GM21381 (cell line): ENCODE results near the gene KCNIP1.

Source experiments
- ATAC-seq: cut with Tn5 transposase; IDR thresholded peaks from one replicate; pipeline ENCODE4 v1.9.1; 2021; ENCODE audit warnings: mild to moderate bottlenecking, moderate library complexity; ENCODE audit not compliant: unreplicated experiment

Gene KCNIP1

DNA sequence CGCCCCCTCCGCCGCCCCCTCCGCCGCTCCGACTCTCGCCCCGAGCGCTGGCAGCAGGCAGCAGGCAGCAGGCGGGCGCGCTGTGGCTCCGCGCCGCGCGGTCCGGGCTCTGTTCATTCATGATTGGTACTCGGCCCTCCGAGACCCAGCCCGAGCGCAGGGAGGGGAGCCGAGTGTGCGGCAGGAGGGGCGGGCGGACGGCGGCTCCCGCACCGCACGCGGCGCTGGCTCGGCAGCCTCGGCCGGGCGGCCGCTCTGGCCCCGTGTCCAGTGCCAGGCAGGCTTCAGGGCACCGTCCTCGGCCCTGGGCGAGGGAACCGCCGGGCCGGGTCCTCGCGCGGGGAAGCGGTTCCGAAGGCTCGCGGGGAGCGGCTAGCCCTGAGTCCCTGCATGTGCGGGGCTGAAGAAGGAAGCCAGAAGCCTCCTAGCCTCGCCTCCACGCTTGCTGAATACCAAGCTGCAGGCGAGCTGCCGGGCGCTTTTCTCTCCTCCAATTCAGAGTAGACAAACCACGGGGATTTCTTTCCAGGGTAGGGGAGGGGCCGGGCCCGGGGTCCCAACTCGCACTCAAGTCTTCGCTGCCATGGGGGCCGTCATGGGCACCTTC, at the start of gene KCNIP1:
Gene KCNIP1 (plus strand): TSS at position 31 of the 607 bp plus-strand sequence.
- ATAC-seq, result no peak

DNA sequence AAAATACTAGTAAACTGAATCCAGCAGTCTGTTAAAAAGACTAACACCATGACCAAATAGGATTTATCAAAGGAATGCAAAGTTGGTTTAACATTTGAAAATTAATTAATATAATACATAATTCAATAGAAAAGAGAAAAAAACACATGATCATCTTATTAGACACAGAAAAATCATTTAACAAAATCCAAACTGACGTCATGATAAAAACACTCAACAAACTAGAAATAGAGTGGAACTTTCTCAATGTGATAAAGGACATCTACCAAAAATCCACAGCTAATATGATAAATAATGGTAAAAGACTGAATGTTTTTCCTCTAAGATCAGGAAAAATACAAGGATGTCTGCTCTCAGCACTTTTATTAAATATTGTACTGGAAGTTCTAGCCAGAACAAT, 40.4 kb upstream of the KCNIP1 start:
- no peak for ATAC-seq

DNA sequence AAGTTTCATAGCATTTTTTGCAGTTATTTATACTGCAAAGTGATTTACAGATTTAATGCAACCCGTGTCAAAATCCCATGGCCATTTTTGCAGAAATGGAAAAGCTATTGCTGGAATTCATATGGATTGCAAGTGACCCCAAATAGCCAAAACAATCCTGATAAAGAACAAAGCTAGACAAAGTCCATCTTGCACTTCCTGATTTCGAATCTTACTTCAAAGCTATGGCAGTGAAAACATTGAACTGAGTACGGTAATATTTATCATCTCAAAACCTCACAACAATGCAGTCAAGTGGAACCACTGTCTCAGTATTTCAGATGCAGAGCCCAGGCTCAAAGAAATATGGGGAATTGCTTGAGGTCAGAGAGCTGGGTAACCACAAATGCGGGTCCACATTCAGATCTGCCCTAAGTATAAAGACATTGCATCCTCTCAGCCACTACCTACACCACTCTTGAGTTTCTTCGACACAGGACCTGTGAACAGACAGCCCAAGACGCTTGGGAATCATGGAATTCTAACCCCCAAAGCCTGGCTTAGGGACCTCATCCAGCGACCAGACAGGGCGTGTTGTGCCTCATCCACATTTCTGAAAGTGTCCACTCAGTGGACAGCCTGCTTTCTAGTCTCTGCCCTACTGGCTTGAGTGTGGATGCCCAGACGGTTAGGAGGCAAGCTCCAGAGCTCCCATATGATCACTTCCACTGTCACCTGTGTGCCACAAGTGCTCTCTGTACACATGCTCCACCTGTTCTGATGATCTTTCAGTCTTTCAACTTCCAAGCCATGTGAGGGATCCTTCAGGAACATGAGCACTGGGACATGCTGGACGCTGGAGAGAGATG, 39.3 kb upstream of the KCNIP1 start:
- no peak for ATAC-seq

DNA sequence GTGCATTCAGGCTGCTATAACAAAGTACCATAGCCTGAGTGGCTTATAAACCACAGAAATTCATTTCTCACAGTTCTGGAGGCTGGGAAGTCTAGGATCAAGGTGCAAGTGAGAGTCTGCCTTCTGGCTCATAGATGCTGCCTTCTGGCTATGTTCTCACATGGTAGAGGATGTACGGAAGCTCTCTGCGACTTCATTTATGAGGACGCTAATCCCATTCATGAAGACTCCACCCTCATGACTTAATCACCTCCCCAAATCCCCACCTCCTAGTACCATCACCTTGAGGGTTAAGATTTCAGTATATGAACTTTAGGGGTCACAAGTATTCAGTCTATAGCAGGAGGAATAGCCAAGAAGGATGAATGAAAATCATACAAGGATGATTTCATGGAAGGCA, 37.3 kb upstream of the KCNIP1 start:
- no peak for ATAC-seq

DNA sequence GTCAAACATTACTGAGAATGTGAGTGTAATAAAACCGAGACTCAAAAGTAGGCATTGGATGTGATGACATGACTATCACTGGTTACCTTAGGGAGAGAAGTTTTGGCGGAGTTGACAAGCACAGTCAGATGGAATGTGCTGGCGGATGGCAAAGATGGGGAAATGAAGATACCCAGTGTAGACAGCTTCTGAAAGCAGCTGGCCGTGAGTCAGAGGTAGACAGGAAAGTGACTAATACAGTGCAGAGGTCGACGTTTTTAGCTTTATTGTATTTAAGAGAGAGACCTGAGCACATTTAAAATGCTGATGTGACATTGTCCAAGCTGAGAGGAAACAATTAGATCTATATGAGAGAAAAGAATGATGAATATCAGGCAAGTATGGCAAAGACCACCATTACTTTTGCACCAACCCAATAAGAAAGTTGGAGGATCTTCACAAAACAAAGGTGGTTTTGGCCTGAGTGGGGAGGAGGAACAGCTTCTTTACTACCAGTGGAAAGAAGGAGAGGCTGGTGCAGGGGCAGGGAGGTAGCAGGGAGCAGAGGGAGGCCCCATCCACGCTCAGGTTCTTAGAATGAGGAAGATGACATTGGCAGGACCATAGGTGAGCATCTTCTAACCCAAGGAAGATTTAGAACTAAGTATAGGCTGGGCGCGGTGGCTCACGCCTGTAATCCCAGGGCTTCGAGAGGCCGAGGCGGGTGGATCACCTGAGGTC, 36.7 kb upstream of the KCNIP1 start:
- no peak for ATAC-seq

DNA sequence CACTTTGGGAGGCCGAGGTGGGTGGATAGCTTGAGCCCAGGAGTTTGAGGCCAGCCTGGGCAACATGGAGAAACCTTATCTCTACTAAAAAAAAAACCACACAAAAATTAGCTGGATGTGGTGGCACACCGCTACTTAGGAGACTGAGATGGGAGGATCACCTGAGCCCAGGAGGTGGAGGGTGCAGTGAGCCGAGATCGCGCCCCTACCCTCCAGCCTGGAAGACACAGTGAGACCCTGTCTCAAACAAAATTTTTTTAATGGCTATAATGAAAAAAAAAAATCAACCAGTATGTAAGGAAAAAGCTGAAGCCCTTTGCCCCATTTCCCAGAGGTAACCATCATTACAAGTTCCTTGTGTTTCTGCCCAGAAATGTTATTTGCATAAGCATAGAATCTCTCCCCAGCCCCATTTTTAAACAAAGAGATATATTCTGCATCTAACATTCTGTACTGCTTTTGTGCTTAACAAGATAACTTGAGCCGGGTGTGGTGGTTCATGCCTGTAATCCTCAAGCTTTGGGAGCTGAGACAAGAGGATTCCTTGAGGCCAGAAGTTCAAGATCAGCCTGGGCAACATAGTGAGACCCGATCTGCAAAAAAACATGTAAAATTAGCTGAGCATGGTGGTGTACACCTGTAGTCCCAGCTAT, 35.1 kb upstream of the KCNIP1 start:
- no peak for ATAC-seq

DNA sequence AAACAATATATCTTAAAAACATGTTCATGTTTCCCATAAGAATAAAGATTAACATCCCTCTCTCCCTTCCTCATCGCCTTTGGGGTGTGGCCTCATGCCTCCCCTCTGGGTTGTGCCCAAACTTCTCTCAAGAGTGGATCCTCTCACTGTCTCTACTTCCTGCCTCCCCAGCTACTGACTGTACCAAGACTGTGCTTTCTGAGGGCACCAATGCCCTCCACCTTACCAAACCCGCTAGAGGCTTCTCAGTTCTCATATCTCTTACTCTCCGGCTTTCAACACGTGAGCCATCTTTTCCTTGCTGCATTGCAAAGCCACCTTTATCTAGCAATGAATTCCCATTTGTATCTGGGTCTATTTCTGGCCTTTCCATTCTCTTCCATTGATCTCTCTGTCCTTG, 34.4 kb upstream of the KCNIP1 start:
- no peak for ATAC-seq

DNA sequence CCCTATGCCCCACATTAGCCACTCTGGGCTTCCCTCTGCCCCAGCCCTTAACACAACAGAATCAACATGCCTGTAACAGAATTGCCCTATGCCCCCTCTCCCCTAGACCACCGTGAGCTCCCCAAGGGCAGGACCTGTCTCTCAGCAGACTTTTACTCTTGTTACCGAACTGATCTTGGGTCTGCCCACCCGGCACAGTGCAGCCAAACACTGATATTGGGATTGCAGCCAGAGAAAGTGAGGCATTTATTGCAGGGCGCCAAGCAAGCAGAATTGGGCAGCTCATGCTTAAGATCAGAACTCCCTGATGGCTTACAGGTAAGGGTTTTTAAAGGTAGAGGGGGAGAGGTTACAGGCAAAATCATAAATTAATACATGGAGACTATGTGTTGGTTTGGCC, 33.5 kb upstream of the KCNIP1 start:
- no peak for ATAC-seq

DNA sequence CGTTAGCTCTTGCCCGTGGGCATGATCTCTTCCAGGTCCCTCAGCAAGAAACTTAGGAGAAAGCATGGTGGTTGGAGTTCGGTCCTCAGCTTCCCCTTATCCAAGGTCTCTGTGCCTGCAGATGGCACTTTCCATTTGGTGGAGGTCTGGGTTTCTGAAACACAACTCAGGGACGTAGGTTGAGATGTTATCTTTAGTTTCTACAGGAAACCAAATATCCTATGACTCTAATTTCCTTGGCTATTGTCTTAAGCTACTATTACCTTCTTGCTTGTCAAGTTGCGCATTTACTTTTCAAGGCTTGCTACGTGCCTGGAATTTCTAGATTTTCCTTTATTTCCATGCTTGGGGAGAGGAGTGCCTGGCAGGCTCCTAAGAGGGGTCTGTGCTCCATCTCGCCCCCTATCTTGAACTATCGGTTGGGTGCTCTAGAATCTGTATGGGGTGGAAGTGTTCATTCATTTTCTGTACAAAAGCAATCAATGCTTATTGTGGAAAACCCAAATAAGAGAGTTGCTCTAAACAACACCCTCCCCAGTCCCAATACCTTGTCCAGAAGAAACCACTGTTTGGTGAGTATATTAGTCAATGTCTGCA, 32.9 kb upstream of the KCNIP1 start:
- ATAC-seq, result no peak

DNA sequence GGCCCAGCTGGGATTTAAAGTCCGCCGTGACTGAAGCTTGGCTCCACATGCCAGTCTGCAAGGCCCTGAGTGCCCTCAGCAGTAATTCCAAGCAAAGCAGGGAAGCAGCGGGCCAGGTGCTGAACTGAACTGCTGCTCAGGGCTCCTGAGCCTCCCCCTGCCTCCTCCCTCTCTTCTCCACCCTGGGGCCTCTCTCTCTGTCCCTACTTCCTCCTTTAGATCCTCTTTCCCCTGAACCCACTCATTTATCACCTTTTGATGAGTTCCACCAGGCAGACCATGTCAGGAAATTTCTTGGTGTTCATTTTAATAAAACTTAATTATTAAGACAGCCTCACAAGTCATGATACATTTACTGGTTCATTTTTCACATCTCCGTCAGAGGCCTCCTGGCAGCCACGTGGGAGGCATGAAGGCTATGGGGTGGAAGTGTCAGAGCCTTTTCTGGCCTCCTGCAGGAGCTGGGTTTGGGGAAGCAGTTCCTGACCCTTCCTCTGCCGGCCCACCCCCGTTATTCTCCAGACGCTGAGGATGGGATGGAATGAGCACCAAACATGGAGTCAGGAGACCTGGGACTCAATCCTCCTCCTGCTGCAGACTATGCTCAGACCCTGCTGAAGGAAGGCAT, 32.2 kb upstream of the KCNIP1 start:
- ATAC-seq, result no peak

DNA sequence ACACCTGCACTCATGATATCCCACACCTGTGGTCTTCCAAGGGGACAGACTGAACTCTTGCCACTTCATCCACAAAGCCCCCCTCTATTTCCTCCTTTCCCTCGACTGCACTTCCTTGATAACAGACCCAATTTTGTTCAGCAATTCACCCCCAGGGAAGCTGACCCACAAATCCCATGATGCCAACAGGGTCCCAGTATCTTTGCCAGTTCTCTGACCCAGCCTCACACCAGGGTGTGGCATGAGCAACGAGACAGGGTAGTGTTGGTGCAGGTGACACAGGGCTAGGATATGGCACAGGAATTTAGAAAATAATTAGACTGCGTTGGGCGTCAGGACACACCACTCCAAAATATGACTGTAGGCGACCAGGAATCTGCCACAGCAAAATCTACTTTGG, 30.2 kb upstream of the KCNIP1 start:
- ATAC-seq, result no peak

DNA sequence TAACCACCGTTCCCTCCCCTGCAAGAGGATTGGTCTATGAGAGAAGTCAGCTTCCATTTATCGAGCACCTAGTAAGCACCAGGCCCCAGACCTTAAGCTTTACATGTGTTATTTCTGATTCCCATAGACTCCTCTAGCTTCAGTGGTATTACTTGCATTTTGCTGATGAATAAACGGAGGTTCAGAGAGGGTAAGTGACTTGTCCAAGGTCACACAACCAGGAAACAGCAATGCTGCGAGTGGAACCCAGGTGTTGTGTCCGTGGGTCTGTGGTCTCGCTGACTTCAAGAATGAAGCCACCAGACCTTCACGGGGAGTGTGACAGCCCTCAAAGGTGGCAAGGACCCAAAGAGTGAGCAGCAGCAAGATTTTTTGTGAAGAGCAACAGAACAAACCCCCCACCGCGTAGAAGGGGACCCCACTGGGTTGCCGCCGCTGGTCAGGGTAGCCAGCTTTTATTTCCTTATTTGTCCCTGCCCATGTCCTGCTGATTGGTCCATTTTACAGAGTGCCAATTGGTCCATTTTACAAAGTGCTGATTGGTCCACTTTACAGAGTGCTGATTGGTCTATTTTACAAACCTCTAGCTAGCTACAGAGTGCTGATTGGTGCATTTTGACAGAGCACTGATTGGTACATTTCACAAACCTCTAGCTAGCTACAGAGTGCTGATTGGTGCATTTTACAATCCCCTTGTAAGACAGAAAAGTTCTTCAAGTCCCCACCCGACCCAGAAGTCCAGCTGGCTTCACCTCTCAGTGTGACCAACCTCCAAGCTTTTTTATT, 29.1 kb upstream of the KCNIP1 start:
- no peak for ATAC-seq

DNA sequence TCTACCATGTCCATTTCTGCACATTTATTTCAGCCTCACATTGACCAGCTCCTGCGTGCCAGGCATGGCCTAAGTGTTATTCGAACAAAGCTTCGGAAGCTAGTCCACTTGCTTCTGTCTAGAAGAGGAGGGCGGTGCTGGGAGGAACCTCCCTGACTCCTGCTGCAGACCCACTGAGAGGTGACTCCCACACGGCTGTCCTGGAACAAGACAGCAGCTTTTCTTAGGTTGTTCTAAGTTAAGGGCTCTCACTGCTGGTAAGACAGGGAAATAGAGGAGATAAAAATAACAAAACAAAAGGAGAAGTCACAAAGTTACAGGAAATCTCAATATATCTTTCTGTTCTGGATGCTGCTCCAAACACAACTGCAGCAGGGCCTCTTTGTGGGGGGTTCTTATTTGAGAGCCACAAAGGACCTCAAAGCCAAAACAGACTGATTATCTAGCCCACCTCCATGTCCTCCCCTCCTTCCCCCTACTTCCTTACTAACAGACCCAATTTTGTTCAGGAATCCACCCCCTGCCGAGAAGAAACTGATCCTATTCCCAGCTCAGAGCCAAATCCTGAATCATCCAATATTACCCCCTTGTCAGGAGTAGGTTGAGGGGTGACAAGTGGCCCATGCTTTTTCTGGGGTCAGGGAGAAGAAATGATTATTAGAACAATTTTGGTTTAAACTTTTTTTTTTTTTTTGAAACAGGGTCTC, 28.4 kb upstream of the KCNIP1 start:
- ATAC-seq, result no peak

DNA sequence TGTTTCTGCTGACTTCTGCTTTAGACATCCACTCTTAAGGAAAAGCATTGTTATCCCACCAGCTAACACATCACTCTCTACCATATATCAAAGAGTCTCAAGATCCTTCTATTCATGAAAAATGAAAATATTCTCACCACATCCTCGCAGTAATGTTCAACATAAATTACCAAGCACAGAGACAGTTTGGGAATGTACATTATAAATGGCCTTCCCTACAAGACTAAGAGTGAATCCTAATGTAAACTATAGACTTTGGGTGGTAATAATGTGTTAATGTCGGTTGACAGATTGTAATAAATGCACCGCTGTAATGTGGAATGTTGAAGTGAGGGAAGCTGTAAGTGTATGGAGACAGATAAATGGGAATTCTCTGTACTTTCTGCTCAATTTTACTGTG, 27.1 kb upstream of the KCNIP1 start:
- no peak for ATAC-seq

DNA sequence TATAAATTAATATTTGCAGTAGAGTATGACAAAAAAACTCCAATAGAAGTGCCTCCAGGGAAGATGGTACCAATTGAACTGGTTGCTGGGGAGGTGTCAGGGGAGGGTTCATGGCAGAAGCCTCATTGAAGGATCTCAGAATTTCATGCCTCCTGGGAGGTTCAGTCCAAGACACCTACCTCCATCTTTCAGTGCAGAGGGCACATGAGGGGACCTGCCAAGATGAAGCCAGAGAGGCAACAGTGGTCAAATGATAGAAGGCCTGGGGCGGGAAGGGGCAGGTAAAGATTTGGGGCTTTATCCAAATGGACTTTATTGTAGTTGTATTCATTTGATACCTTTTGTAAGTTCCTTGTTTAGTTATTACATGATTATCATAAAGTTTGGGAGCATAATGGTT, 25.9 kb upstream of the KCNIP1 start:
- no peak for ATAC-seq

DNA sequence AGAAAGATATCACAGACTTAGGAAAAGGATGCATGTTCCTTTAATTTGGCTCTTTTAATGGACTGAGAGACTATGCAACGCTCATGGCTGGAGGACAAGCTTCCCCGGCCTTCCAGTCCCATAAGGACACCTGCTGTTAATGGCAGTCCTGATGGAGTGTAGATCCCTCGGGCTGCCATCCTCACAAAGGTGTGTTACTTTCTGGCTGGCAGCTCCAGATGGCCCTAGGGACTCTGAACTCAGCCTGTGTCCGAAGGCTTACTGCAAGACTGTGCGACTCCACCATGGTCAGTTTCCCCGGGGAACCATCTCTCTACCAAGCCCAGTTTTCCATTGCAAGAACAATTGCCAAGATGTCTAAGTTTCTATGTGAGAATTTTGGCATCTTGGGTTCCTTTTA, 25.5 kb upstream of the KCNIP1 start:
- ATAC-seq, result no peak

DNA sequence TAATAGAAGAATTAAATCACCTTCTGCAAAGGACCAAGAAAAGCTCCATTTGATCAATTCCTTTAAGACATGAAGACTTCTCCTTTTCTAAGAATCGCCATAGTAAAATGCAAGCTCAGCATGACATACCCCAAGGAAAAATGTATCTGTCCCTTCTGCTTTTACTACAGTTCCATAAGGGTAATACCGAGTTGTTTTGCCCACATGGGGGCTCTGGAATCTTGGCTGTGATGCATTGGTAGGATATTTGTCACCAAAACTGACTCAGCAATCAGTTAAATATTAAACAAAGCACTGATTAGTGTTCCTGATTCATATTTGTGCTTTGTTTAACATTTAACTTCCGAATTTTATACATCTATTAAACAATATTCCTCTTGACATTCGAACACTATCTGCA, 24.3 kb upstream of the KCNIP1 start:
- ATAC-seq, result no peak

DNA sequence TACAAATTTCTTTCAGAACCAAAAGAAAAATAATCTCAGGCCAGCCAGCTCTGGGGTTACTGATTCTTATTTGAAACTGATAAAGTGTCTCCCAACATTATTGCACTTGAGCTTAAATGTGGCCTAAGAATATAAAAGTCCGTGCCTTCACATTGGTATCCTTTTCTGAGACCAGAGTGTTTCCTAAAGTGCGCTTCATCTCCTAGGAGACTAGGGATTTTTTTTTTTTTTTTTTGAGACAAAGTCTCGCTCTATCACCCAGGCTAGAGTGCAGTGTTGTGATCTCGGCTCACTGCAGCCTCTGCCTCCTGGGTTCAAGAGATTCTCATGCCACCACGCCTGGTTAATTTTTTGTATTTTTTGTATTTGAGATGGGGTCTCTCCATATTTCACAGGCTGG, 23.6 kb upstream of the KCNIP1 start:
- no peak for ATAC-seq

DNA sequence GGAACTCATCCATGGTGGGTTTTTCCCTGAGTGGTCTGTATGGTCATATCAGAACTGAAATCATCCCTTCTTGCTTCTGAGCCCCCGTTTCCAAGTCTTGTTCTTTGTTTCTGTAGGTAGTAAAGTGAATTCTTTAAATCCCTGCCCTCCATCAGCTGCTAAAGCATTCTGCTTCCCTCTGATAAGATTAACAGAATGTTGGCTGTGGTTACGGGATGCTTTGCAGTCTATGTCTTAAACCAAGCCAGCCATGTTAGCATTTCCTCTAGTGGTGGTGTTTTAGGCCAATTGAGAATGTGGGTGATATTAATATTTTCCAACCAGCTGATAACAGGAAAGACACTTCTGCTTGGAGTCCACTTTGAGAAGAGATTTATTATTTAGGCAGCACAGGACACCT, 22.0 kb upstream of the KCNIP1 start:
- ATAC-seq, result no peak
